Activated CD4-positive, alpha-beta T cell treated with anti-CD3 and anti-CD28 coated beads for 36 hours (primary cell): ENCODE results near the gene GLMN. TPM values are rescaled to one million over a fixed set of nuclear protein-coding genes. Genes with fewer than 3 reads are reported as not detected.

ENCODE experiments used
- ATAC-seq: fragments of 200-7000 bp; cut with Tn5 transposase; one replicate; pipeline ENCODE4 v1.10.0; 2021; ENCODE audit warnings: mild to moderate bottlenecking, moderate library complexity
- CTCF ChIA-PET: fragments of 350-600 bp; sonication (Branson Sonifier 250); formaldehyde crosslinking; loops from one replicate; lab custom pipeline; 2021; ENCODE audit warnings: antibody characterized with exemption; lab: Charles Lee
- POLR2A ChIA-PET: fragments of 350-600 bp; sonication (Branson Sonifier 250); formaldehyde crosslinking; loops from one replicate; lab custom pipeline; 2021; ENCODE audit warnings: antibody characterized with exemption, inconsistent platforms; lab: Charles Lee
- DNase-seq: peaks from one replicate; pipeline ENCODE4 v3.0.0-alpha.2; 2020
- H3K27ac Mint-ChIP-seq: one replicate; pipeline ENCODE4 v1.8.0; 2021; ENCODE audit warnings: mixed read lengths
- H3K27me3 Mint-ChIP-seq: one replicate; pipeline ENCODE4 v1.8.0; 2021; ENCODE audit warnings: mixed read lengths
- H3K36me3 Mint-ChIP-seq: one replicate; pipeline ENCODE4 v1.8.0; 2021; ENCODE audit warnings: low read depth, mixed read lengths
- H3K4me1 Mint-ChIP-seq: one replicate; pipeline ENCODE4 v1.8.0; 2021; ENCODE audit warnings: mixed read lengths
- H3K4me3 Mint-ChIP-seq: one replicate; pipeline ENCODE4 v1.8.0; 2021; ENCODE audit warnings: mild to moderate bottlenecking, moderate library complexity, mixed read lengths
- H3K9me3 Mint-ChIP-seq: one replicate; pipeline ENCODE4 v1.8.0; 2021; ENCODE audit warnings: low read depth, mixed read lengths
- intact Hi-C, 2 experiments: fragments of 100-400 bp; cut with DNase I in 1 of 2; cut with micrococcal nuclease in 1 of 2; formaldehyde crosslinking; loops; one replicate each; pipeline versions ENCODE4 v1.14.2 to v1.15.1; 2022 to 2024; cut with DNase I, micrococcal nuclease
- total RNA-seq, 2 experiments: library from RNA; stranded (reverse); gene quantifications; one replicate each; pipeline ENCODE4 v1.2.3, GENCODE V29; 2021

GLMN gene
- total RNA-seq, 2 experiments from 2014 or later: 10.8 to 17.6 TPM

GRCh38 chr1:92244376-92244775 lies 54.4 kb downstream of the GLMN start:
- DNase-seq: no peak
- ChIA-PET CTCF (interaction anchor here (0.7 kb wide), 1 partner anchor 36 kb away, joined by 3 read pairs; no protein-coding TSS in a partner anchor), POLR2A (no interaction called here)
- Mint-ChIP-seq H3K36me3 (peaks cover 6% of the 10 kb centered on the region), H3K9me3 (no peaks in the 10 kb centered on the region), H3K4me1 (no peaks in the 10 kb centered on the region), H3K27me3 (no peaks in the 10 kb centered on the region), H3K4me3 (no peak overlapping the region), H3K27ac (no peak overlapping the region)
- intact Hi-C loops: no loop called here
- no peak for ATAC-seq

DNA sequence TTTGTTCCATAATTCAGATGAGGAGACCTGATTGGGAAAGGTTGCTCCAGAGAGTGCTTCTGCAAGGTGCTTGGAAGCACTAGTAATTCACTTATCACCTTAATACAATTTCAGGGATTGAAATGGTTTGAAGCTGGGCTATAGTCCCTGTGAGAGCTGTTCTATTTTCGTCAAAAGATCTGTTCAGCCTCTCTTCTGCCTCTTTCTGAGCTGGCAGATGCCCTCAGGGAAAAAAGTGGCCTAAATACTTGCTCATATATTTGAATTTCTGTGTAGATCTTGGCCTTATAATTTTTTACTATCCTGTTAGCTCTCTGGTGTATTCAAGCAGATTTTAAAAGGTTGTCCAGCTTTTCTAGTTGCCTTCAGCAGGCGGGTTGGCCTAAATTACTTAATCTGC lies 58.8 kb downstream of the GLMN start:
- no peaks in the 10 kb centered on the region for H3K4me1 Mint-ChIP-seq
- POLR2A ChIA-PET: no interaction called here

DNA sequence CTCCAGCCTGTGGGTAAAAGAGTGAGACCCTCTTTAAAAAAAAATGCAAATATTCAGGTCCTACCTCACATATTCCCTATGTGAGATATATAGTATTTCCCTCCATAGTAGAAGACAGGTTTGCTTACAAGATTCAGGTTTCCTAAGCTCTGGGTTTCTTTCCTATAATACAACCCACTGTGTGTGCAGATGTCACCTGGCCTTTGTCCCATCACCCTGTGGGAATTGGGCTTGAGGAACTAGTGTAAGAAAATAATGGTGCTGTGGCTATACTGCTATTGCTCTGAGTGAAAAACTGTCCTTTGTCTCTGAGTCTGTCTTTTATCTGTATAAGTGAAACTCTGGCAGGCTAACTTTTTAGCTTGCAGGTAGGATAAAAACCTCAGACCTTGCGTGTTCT lies 68.1 kb downstream of the GLMN start:
- Mint-ChIP-seq H3K4me3 (no peak overlapping the region), H3K36me3 (no peaks in the 10 kb centered on the region)
- POLR2A ChIA-PET: interaction anchor here (0.6 kb wide), 1 partner anchor 1266 kb away, joined by 3 read pairs; no protein-coding TSS in a partner anchor

More for the DNA sequence above, 58.8 kb downstream of the GLMN start:
- intact Hi-C loops: no loop called here
- Mint-ChIP-seq H3K27ac (no peak overlapping the region), H3K36me3 (no peaks in the 10 kb centered on the region), H3K27me3 (peaks cover 5% of the 10 kb centered on the region), H3K4me3 (no peak overlapping the region), H3K9me3 (no peaks in the 10 kb centered on the region)
- DNase-seq: no peak
- CTCF ChIA-PET: interaction anchor here (1.7 kb wide), 1 partner anchor 159 kb away, joined by 3 read pairs; no protein-coding TSS in a partner anchor
- no peak for ATAC-seq

GRCh38 chr1:92228401-92228800 lies 70.4 kb downstream of the GLMN start:
- H3K27ac Mint-ChIP-seq: no peak overlapping the region
- H3K4me1 Mint-ChIP-seq: no peaks in the 10 kb centered on the region
- no peak overlapping the region for H3K4me3 Mint-ChIP-seq
- ATAC-seq (no peak), DNase-seq (no peak)
- H3K27me3 Mint-ChIP-seq: no peaks in the 10 kb centered on the region
- CTCF ChIA-PET: no interaction called here
- H3K9me3 Mint-ChIP-seq: no peaks in the 10 kb centered on the region
- no peaks in the 10 kb centered on the region for H3K36me3 Mint-ChIP-seq
- intact Hi-C loops: no loop called here
- POLR2A ChIA-PET: no interaction called here

More for the DNA sequence above, 68.1 kb downstream of the GLMN start:
- intact Hi-C loops: no loop called here
- no peak for ATAC-seq
- CTCF ChIA-PET: interaction anchor here (0.7 to 0.9 kb wide), 4 partner anchors 11 to 276 kb away, joined by 3 to 4 read pairs (median 3); no protein-coding TSS in a partner anchor
- no peak overlapping the region for H3K27ac Mint-ChIP-seq
- no peaks in the 10 kb centered on the region for H3K9me3 Mint-ChIP-seq
- H3K27me3 Mint-ChIP-seq: no peaks in the 10 kb centered on the region
- no peak for DNase-seq
- no peaks in the 10 kb centered on the region for H3K4me1 Mint-ChIP-seq

DNA sequence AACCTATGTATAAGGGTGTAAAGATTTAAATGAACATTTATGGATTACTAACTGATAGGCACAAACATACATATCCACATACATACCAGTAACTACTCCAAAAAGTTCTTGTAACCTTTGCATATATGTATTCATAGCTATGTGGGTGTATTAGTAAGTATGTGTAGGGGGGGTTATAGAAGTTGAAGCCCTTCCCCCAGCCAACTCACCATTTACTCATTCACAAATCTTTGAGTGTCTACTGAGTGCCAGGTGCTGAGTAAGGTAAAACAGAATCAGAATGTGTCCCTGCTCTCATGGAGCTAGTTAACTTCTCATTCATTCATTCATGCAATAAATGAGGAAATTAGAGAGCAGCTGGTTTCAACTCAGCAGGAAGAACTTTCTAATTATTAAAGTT lies 79.8 kb downstream of the GLMN start:
- peaks cover 2% of the 10 kb centered on the region for H3K9me3 Mint-ChIP-seq
- H3K4me3 Mint-ChIP-seq: no peak overlapping the region
- ChIA-PET CTCF (interaction anchor here (1.1 kb wide), 1 partner anchor 221 kb away, joined by 3 read pairs; no protein-coding TSS in a partner anchor), POLR2A (interaction anchor here (0.6 kb wide), 1 partner anchor 390 kb away, joined by 6 read pairs; no protein-coding TSS in a partner anchor)
- H3K4me1 Mint-ChIP-seq: no peaks in the 10 kb centered on the region
- H3K27me3 Mint-ChIP-seq: no peaks in the 10 kb centered on the region
- H3K36me3 Mint-ChIP-seq: no peaks in the 10 kb centered on the region
- intact Hi-C loops: no loop called here
- H3K27ac Mint-ChIP-seq: no peak overlapping the region
- ATAC-seq: peak; percentile 23
- DNase-seq: no peak

GRCh38 chr1:92218559-92218958 lies 80.2 kb downstream of the GLMN start:
- ATAC-seq (no peak), DNase-seq (no peak)
- CTCF ChIA-PET: no interaction called here
- Mint-ChIP-seq H3K27me3 (no peaks in the 10 kb centered on the region), H3K9me3 (peaks cover 2% of the 10 kb centered on the region), H3K36me3 (no peaks in the 10 kb centered on the region), H3K4me1 (no peaks in the 10 kb centered on the region), H3K27ac (no peak overlapping the region), H3K4me3 (no peak overlapping the region)
- intact Hi-C loops: no loop called here
- POLR2A ChIA-PET: interaction anchor here (0.6 kb wide), 1 partner anchor 390 kb away, joined by 6 read pairs; no protein-coding TSS in a partner anchor

DNA sequence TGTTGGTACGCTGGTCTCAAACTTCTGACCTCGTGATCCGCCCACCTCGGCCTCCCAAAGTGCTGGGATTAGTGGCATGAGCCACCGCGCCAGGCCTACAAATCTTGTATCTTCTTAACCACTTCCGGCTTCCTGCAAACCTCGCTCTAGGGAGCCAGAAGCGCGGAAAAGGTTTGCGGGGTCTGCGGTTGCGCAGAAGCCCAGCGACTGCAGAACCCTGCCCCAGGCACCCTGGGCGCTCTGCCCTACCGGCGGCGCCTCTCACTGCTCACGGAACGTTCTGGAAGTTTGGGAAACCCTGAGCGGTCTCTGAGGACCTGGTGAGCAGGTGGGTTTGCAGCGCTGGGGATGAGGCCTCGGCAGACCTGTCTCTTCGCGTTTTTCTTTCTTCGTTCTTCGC lies 81.1 kb downstream of the GLMN start, which contains the start of gene C1orf146:
Gene C1orf146, plus strand, starts transcription at position 195 of the 400 bp plus-strand sequence. CDS start 13,506 bp downstream, outside the sequence.
- H3K36me3 Mint-ChIP-seq: no peaks in the 10 kb centered on the region
- ATAC-seq (no peak), DNase-seq (no peak)
- no peaks in the 10 kb centered on the region for H3K27me3 Mint-ChIP-seq
- intact Hi-C loops: no loop called here
- no peak within 1 kb of the TSS for H3K27ac Mint-ChIP-seq
- no peak within 1 kb of the TSS for H3K4me3 Mint-ChIP-seq
- H3K9me3 Mint-ChIP-seq: peaks cover 2% of the 10 kb centered on the region
- ChIA-PET CTCF (interaction anchor here (0.6 kb wide), 1 partner anchor 746 kb away, joined by 3 read pairs; no protein-coding TSS in a partner anchor), POLR2A (no interaction called here)
- H3K4me1 Mint-ChIP-seq: no peaks in the 10 kb centered on the region

GRCh38 chr1:92211166-92211565 lies 87.6 kb downstream of the GLMN start:
- H3K4me3 Mint-ChIP-seq: no peak overlapping the region
- peaks cover 15% of the 10 kb centered on the region for H3K4me1 Mint-ChIP-seq
- H3K9me3 Mint-ChIP-seq: no peaks in the 10 kb centered on the region
- intact Hi-C loops: no loop called here
- no peaks in the 10 kb centered on the region for H3K36me3 Mint-ChIP-seq
- ChIA-PET CTCF (interaction anchor here (0.6 to 1.2 kb wide), 4 partner anchors 20 to 58 kb away, joined by 3 to 4 read pairs (median 4); no protein-coding TSS in a partner anchor), POLR2A (no interaction called here)
- H3K27ac Mint-ChIP-seq: no peak overlapping the region
- H3K27me3 Mint-ChIP-seq: no peaks in the 10 kb centered on the region
- no peak for DNase-seq
- no peak for ATAC-seq

DNA sequence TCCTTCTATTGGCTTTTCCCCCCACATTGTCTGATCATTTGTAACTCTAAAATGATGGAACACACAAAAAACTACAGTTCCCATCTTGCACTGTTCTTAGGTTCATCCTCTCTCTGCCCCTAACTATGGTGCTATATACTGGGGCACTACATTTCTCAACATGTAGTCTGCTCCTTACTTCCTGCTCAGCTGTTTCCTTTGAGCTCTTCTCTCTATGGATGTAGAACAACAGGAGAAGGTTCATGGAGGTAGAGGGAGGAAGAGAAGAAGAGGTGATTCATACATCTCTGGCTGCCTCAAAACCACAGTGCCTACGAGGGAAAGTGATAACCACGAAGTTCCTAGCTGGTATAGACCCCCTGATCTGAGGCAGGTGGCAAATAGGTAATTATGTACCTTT lies 88.1 kb downstream of the GLMN start:
- H3K4me1 Mint-ChIP-seq: peaks cover 15% of the 10 kb centered on the region
- POLR2A ChIA-PET: no interaction called here

DNA sequence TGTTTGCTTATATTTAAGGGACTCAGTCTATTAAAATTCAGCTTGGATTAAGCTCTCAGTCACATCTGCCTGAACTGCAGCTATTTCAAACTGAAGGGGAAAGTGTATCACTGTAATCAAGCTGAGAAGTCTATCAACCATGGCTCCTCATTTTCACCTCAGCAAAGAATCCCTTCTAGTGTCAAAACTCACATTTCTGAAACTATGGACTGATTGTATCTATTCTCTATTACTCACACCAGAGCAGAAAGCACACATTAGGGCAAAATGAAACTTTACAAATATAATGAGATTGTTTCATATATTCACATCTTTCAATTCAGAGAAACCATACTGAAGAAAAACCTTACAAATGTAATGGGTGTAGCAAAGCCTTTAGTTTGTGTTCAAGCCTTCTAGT lies 95.7 kb downstream of the GLMN start:
- POLR2A ChIA-PET: no interaction called here
- intact Hi-C loops: no loop called here

More for the DNA sequence above, 88.1 kb downstream of the GLMN start:
- DNase-seq (no peak), ATAC-seq (peak; percentile 16)
- intact Hi-C loops: no loop called here
- CTCF ChIA-PET: interaction anchor here (0.6 to 1.2 kb wide), 4 partner anchors 21 to 58 kb away, joined by 3 to 4 read pairs (median 4); no protein-coding TSS in a partner anchor
- no peaks in the 10 kb centered on the region for H3K27me3 Mint-ChIP-seq
- no peaks in the 10 kb centered on the region for H3K36me3 Mint-ChIP-seq
- no peak overlapping the region for H3K4me3 Mint-ChIP-seq
- H3K27ac Mint-ChIP-seq: no peak overlapping the region
- H3K9me3 Mint-ChIP-seq: no peaks in the 10 kb centered on the region

GRCh38 chr1:92201973-92202372 lies 96.8 kb downstream of the GLMN start:
- POLR2A ChIA-PET: no interaction called here
- peaks cover 5% of the 10 kb centered on the region for H3K36me3 Mint-ChIP-seq
- H3K27me3 Mint-ChIP-seq: no peaks in the 10 kb centered on the region
- ATAC-seq (peak; percentile 42), DNase-seq (no peak)
- H3K4me1 Mint-ChIP-seq: peaks cover 23% of the 10 kb centered on the region
- no peak overlapping the region for H3K4me3 Mint-ChIP-seq
- peak overlapping the region; percentile 56 for H3K27ac Mint-ChIP-seq
- CTCF ChIA-PET: no interaction called here
- peaks cover 8% of the 10 kb centered on the region for H3K9me3 Mint-ChIP-seq
- intact Hi-C loops: no loop called here

More for the DNA sequence above, 95.7 kb downstream of the GLMN start:
- CTCF ChIA-PET: no interaction called here
- no peaks in the 10 kb centered on the region for H3K27me3 Mint-ChIP-seq
- no peak overlapping the region for H3K4me3 Mint-ChIP-seq
- H3K4me1 Mint-ChIP-seq: peaks cover 22% of the 10 kb centered on the region
- DNase-seq (no peak), ATAC-seq (peak; percentile 61)
- peaks cover 5% of the 10 kb centered on the region for H3K36me3 Mint-ChIP-seq
- H3K27ac Mint-ChIP-seq: peak overlapping the region; percentile 49
- H3K9me3 Mint-ChIP-seq: peaks cover 8% of the 10 kb centered on the region
